HG03439 (cell line): Measurements from ENCODE around the gene RCE1.

Source experiments
- ATAC-seq: cut with Tn5 transposase; IDR thresholded peaks from one replicate; pipeline ENCODE4 v1.9.1; 2021; ENCODE audit warnings: mild to moderate bottlenecking, moderate library complexity; ENCODE audit not compliant: unreplicated experiment

The RCE1 gene

GRCh38 chr11:66885469-66885868 is 42.2 kb downstream of the RCE1 start:
- ATAC-seq: no peak

- no peak for ATAC-seq
Measured at GRCh38 chr11:66885950-66886440, 42.8 kb downstream of the RCE1 start.

GRCh38 chr11:66886671-66887221 is 43.5 kb downstream of the RCE1 start:
- no peak for ATAC-seq

- no peak for ATAC-seq
Measured at GRCh38 chr11:66887526-66887925, 44.3 kb downstream of the RCE1 start.

- no peak for ATAC-seq
Measured at GRCh38 chr11:66888282-66888681, 45.0 kb downstream of the RCE1 start.

GRCh38 chr11:66889960-66890359 is 46.7 kb downstream of the RCE1 start:
- no peak for ATAC-seq

- peak; percentile 96 for ATAC-seq
Measured at GRCh38 chr11:66891851-66892660, 48.8 kb downstream of the RCE1 start.

GRCh38 chr11:66892911-66893310 is 49.7 kb downstream of the RCE1 start:
- ATAC-seq: no peak

- no peak for ATAC-seq
Measured at GRCh38 chr11:66894141-66894540, 50.9 kb downstream of the RCE1 start.
